ENCODE measurements around the gene ETV3L.
A peak's percentile ranks its signal among the peaks of the same experiment; 100 is the strongest.

The ETV3L gene

DNA sequence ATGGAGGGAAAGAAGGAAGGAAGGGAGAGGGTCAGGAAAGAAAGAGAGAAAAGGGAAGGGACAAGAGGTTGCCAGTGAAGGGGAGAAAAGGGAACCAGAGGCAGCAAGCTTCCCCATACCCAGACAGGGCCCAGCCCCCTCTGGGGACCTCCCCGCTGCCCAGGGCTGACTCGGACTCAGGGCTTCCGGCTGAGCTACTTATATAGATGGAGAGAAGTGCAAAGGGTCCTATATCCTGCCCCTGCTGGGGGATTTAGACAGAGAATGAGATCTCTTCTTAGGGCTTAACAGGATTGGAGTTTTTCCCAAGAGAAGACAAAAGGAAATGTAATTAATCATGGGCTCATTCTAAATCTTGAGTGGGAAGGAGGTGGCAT is at the start of gene ETV3L:
ETV3L (minus strand) TSS at position 176 of the 377 bp plus-strand sequence. CDS start 285 bp downstream, outside the sequence.
- DNase-seq (ENCODE audit: low read depth, low spot score): no peak

GRCh38 chr1:157147906-157148700 is 48.5 kb upstream of the ETV3L start:
- no peak for DNase-seq (ENCODE audit: low read depth, low spot score)

DNA sequence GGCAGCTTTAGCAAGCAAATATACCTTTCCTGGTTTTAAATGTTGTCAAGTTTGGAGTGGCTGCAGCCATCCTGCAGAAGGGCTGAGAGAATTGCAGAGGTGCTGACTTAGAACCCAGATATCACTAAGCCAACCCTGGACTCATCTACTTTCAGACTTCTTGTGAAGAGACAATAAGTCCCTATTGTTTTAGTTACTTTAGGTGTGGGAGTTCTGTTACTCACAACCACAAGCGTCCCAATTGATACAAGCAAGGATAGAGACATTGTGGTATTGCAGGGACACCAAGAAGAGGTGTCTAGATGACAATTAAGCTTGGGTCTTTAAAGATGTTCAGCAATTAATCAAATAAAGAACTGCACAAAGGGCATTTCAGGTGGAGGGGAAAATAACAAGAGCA is 47.4 kb upstream of the ETV3L start:
- no peak for DNase-seq (ENCODE audit: low read depth, low spot score)

GRCh38 chr1:157146244-157146643 is 46.6 kb upstream of the ETV3L start:
- DNase-seq (ENCODE audit: low read depth, low spot score): no peak

DNA sequence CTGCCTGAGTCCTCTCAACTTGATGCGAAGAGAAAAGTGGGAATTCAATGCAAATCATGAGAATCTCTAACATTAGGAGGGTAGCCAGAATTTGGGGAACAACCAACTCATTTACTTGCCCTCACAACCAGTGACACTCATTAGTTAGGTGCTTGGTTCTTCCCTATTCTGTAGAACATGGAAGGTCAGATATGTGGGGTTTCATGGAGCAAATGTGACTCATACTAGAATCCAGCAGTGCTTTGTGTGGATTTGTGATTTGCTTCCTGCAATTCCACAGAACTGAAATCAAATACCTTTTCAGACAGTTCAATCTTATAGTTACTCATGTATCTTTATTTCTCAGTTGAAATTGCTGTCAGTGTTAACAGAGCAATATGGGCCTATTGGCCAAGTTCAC is 45.5 kb upstream of the ETV3L start:
- no peak for DNase-seq (ENCODE audit: low read depth, low spot score)

DNA sequence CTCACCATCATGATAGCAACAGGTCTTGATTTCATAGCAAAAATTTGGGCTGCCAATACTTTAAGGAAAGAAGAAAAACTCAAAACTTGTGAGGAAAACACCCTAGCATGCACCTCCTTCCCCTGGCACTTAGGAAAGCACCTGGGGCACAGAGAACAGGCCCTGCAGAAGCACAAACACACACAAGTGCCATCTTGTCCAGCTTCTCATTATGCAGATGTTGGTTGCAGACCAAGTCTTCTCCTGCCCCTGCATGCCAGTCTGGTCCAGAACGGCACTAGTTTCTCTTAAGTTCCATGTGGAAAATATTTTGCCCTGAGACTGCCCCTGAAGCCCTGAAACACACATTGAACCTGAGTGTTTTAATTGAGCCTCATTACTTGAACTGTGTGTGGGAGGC is 44.9 kb upstream of the ETV3L start:
- no peak for DNase-seq (ENCODE audit: low read depth, low spot score)

GRCh38 chr1:157142765-157143423 is 43.3 kb upstream of the ETV3L start:
- DNase-seq (ENCODE audit: low read depth, low spot score): no peak

GRCh38 chr1:157142201-157142600 is 42.6 kb upstream of the ETV3L start:
- no peak for DNase-seq (ENCODE audit: low read depth, low spot score)

DNA sequence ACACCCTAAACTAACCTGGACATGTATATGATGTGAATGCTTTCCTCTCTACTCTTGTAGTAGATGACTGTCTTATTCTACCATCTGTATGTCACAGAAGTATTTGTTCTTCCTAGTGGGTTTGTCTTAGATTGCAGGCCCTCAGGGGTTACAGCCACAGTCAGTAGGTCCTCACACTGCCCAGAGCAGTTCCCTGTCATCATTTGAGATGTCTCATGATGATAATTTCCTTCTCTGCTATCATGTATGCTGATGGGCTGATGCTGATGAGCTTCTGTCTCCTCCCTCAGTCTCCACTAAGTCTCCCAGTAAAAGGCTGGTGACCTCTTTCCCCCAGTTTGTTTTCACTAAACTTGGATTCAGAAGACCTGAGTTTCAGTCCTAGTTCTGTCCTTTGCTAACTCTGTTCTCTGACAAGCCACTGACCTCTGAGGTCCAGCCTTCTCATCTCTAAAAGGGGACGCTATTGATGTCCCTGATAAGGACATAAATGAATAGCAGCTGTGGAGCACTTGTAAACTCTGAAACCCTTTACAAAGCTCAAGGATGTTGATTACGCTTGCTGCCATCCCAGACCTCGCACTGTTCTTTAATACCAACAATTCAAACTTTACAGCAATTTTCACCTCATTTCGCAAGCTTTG is 41.7 kb upstream of the ETV3L start:
- no peak for DNase-seq (ENCODE audit: low read depth, low spot score)

DNA sequence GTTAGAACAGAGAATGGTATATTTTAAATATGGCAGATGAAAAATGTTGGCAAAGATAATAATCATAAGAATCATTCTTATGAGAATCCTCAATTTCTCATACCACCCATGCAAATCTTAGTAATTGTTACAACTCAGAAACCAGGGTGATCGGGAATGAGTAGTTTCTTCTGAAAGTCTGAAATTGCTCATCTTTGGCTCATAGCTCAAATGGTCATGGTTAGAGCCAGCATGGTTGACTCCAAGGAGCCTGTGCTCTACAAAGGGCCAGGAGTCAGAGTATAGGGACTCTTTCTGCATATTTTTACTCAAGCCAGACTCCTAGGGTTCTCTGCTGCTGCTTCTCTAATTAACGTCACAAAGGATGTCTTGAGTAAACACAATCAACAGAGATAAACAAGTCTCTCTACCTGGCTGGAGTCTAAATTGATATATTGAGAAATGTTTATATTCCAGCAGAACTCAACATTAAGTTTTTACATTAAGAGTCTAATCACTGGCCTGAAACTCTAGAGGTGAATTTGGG is 40.5 kb upstream of the ETV3L start:
- no peak for DNase-seq (ENCODE audit: low read depth, low spot score)

GRCh38 chr1:157139052-157139715 is 39.6 kb upstream of the ETV3L start:
- DNase-seq (ENCODE audit: low read depth, low spot score): no peak

DNA sequence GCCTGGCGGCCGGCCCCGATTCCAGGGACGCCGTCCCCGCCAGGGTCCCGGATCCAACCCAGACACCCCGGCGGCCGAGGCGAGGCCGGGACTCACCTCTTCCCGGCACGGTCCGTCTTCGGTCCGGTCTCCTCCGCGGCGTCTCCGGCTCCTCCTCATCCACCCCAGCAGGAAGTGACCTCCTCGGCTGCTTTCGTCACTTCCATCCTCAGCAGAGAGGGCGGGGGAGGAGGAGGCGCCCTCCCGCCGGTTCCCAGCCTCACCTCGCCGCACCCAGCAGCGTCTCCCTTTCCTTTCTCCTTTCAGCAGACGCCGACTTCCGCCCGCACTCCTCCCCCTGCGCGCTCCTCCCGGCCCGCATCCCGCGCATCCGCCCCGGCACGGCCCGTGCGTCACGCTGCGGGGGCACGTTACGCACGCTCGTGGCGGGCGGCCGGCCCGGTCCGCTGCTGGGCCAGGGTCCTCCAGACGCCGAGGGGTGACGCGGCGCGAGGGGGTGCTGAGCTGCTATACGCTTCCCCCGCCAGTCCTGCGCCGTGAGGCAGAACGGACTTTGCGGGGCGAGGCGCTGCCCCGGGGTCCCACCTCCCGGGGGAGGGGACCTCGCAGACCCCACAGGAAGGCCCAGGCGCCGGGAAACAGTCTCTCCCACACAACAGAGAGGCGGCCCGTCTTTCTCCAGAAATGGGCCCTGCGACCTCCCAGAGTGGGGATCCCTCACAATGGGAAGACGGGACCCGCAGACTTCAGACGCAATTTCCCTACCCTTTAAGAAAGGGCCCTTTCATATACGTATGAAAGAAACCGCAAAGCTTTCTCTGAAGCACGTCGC is 38.8 kb upstream of the ETV3L start, which contains the start of gene ETV3:
ETV3 (minus strand) TSS at position 176 of the 832 bp plus-strand sequence. CDS start 2,043 bp downstream, outside the sequence.
- peak; percentile 77 for DNase-seq (ENCODE audit: low read depth, low spot score)

- no peak for DNase-seq (ENCODE audit: low read depth, low spot score)
These were observed 38.0 kb upstream of the ETV3L start for GRCh38 chr1:157137408-157138219.

- no peak for DNase-seq (ENCODE audit: low read depth, low spot score)
These were observed 37.4 kb upstream of the ETV3L start for GRCh38 chr1:157137046-157137407.

DNA sequence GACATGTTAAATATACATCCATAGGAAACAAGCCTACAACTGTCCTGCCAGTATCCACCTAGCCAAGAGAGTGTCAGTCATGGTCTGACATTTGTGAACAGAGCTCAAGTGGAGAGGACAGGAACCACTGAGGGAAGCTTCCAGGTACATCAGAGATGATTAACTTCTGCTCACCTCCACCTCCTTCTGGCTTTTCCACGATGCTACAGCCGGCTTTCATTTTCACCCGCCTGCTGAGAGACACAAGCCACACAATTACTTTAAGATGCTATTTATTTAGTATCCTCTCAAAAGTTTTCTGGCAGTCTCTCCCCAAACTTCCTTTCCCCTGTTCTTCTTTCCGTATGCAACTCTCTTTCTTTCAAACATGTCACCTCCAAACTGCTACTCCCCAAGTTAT is 36.5 kb upstream of the ETV3L start:
- no peak for DNase-seq (ENCODE audit: low read depth, low spot score)

GRCh38 chr1:157135646-157136045 is 36.0 kb upstream of the ETV3L start:
- no peak for DNase-seq (ENCODE audit: low read depth, low spot score)

- DNase-seq (ENCODE audit: low read depth, low spot score): no peak
These were observed 35.5 kb upstream of the ETV3L start for GRCh38 chr1:157135070-157135469.

DNA sequence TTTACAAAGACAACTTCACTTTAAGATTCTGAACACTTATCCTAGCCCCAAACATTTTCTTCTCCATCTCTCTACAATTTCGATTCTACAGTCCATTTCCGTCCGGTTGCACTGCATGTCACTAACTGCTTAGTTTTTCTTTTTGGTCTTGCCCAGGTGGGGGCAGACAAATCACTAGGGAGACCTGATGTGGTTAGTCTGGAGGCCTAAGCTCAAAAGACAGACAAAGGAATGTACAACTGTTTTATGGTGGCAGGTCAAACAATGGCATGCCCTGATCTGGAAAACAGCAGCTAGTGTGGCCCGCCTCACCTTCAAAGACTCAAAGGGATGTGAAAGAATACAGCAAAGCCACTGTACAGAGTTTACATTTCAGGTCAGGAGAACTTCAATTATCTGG is 34.8 kb upstream of the ETV3L start:
- no peak for DNase-seq (ENCODE audit: low read depth, low spot score)

- no peak for DNase-seq (ENCODE audit: low read depth, low spot score)
These were observed 33.8 kb upstream of the ETV3L start for GRCh38 chr1:157133426-157133825.

- DNase-seq (ENCODE audit: low read depth, low spot score): no peak
These were observed 33.1 kb upstream of the ETV3L start for GRCh38 chr1:157132616-157133167.
